GM21381 (cell line): ENCODE measurements around the gene SCN4B.

Experiments used
- ATAC-seq: cut with Tn5 transposase; IDR thresholded peaks from one replicate; pipeline ENCODE4 v1.9.1; 2021; ENCODE audit warnings: mild to moderate bottlenecking, moderate library complexity; ENCODE audit not compliant: unreplicated experiment

Gene SCN4B

GRCh38 chr11:118132385-118133151 lies 20.1 kb downstream of the SCN4B start:
- ATAC-seq, result no peak

GRCh38 chr11:118129471-118130172 lies 23.0 kb downstream of the SCN4B start:
- ATAC-seq, result no peak

- no peak for ATAC-seq
These were observed 23.7 kb downstream of the SCN4B start for GRCh38 chr11:118128721-118129470.

GRCh38 chr11:118128310-118128709 lies 24.3 kb downstream of the SCN4B start:
- no peak for ATAC-seq

- ATAC-seq, result no peak
These were observed 26.4 kb downstream of the SCN4B start for GRCh38 chr11:118126082-118126838.

- no peak for ATAC-seq
These were observed 27.6 kb downstream of the SCN4B start for GRCh38 chr11:118124929-118125535.

- ATAC-seq, result no peak
These were observed 31.8 kb downstream of the SCN4B start for GRCh38 chr11:118120793-118121192.

- no peak for ATAC-seq
These were observed 34.6 kb downstream of the SCN4B start for GRCh38 chr11:118117790-118118601.

- ATAC-seq, result no peak
These were observed 37.6 kb downstream of the SCN4B start for GRCh38 chr11:118115048-118115447.

- ATAC-seq, result no peak
These were observed 38.4 kb downstream of the SCN4B start for GRCh38 chr11:118114266-118114665.

- ATAC-seq, result no peak
These were observed 39.8 kb downstream of the SCN4B start for GRCh38 chr11:118112711-118113430.

GRCh38 chr11:118111744-118112035 lies 40.9 kb downstream of the SCN4B start:
- ATAC-seq, result no peak

- ATAC-seq, result no peak
These were observed 41.4 kb downstream of the SCN4B start for GRCh38 chr11:118111019-118111743.

GRCh38 chr11:118109231-118109630 lies 43.4 kb downstream of the SCN4B start:
- ATAC-seq, result no peak

- no peak for ATAC-seq
These were observed 44.1 kb downstream of the SCN4B start for GRCh38 chr11:118108513-118108912.

- no peak for ATAC-seq
These were observed 45.8 kb downstream of the SCN4B start for GRCh38 chr11:118106789-118107335.

- ATAC-seq, result no peak
These were observed 46.8 kb downstream of the SCN4B start for GRCh38 chr11:118105657-118106305.

- ATAC-seq, result no peak
These were observed 48.1 kb downstream of the SCN4B start for GRCh38 chr11:118104491-118104890.
